Peyer's patch (tissue), 4 donors: ENCODE measurements around the gene OLA1. TPM values are rescaled to one million over a fixed set of nuclear protein-coding genes. Genes with fewer than 3 reads are reported as not detected.

Source experiments
- DNase-seq, 3 donors: peaks; one replicate each; pipeline ENCODE4 v3.0.0-alpha.2; 2017 to 2019
- H3K27ac ChIP-seq, 4 donors: fragments of 200-600 bp; sonication (generic); one replicate each; pipeline ENCODE4 v1.5.1; 2016 to 2019
- H3K27me3 ChIP-seq, 2 donors: fragments of 200-600 bp; sonication (generic); one replicate each; pipeline ENCODE4 v1.5.1; 2019
- H3K36me3 ChIP-seq, 3 donors: fragments of 200-600 bp; sonication (generic); one replicate each; pipeline ENCODE4 v1.5.1; 2016 to 2019
- H3K4me1 ChIP-seq, 4 donors: fragments of 200-600 bp; sonication (generic); one replicate each; pipeline ENCODE4 v1.5.1; 2016 to 2019
- H3K4me3 ChIP-seq, 4 donors: fragments of 200-600 bp; sonication (generic); 1 replicate in 3 of 4; 2 replicates in 1 of 4; pipeline ENCODE4 v1.5.1; 2016 to 2019; ENCODE audit warnings: mild to moderate bottlenecking in 1 of 4
- H3K9me3 ChIP-seq, 4 donors: fragments of 200-600 bp; sonication (generic); one replicate each; pipeline ENCODE4 v1.5.1; 2016 to 2019; ENCODE audit warnings: mild to moderate bottlenecking in 1 of 4
- POLR2A ChIP-seq, 2 donors: fragments of 450-650 bp; IDR thresholded peaks; one replicate each; pipeline ENCODE4 v1.5.1; 2017; ENCODE audit warnings: antibody characterized with exemption in 2 of 2, mild to moderate bottlenecking in 2 of 2, moderate library complexity in 2 of 2
- total RNA-seq, 4 donors: library from RNA; depleted of rRNA; stranded (reverse); fragments of >200 nt; gene quantifications; one replicate each; pipeline ENCODE4 v1.1.0, GENCODE V29; 2016
- TF ChIP-seq, protein P1 (sequence below), 6 experiments: fragments of 450-650 bp in 4 of 6; fragments of 200-600 bp in 2 of 6; sonication (generic) in 1 of 6; IDR thresholded peaks; one replicate each; pipeline ENCODE4 v1.5.1; 2017 to 2019; ENCODE audit warnings: antibody characterized with exemption in 6 of 6, mild to moderate bottlenecking in 3 of 6, moderate library complexity in 1 of 6

OLA1 gene
- total RNA-seq, 4 donors from 2014 or later, result 34.0 to 52.8 (median 35.5) TPM

DNA sequence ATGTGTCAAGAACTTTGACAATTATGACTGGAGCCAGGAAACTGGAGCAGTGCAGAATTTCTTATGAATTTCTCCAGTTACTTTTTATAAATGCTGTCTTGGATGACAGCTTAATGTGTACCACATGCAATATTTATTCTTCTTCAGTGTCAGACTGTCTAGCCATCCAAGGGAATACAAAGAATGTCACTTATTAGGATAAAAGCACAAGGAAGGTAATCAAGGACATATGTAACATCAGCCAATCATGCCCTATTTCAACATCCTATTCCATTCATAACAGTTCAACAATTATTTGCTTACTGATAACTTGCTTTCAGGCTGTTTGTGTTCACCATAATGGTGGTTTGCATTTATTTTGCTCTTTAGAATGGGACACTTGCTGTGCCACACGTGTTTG is 139.8 kb downstream of the OLA1 start:
- Histone ChIP-seq H3K27ac (no peak overlapping the region), H3K27me3 (no peaks in the 10 kb centered on the region), H3K36me3 (no peaks in the 10 kb centered on the region), H3K9me3 (no peaks in the 10 kb centered on the region), H3K4me3 (no peak overlapping the region), H3K4me1 (no peaks in the 10 kb centered on the region)
- no peak for DNase-seq
- TF ChIP-seq POLR2A (IDR thresholded peaks at IDR 0.05), result no peak
- TF ChIP-seq, protein P1, sequence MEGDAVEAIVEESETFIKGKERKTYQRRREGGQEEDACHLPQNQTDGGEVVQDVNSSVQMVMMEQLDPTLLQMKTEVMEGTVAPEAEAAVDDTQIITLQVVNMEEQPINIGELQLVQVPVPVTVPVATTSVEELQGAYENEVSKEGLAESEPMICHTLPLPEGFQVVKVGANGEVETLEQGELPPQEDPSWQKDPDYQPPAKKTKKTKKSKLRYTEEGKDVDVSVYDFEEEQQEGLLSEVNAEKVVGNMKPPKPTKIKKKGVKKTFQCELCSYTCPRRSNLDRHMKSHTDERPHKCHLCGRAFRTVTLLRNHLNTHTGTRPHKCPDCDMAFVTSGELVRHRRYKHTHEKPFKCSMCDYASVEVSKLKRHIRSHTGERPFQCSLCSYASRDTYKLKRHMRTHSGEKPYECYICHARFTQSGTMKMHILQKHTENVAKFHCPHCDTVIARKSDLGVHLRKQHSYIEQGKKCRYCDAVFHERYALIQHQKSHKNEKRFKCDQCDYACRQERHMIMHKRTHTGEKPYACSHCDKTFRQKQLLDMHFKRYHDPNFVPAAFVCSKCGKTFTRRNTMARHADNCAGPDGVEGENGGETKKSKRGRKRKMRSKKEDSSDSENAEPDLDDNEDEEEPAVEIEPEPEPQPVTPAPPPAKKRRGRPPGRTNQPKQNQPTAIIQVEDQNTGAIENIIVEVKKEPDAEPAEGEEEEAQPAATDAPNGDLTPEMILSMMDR (IDR thresholded peaks at IDR 0.05), result no peak

DNA sequence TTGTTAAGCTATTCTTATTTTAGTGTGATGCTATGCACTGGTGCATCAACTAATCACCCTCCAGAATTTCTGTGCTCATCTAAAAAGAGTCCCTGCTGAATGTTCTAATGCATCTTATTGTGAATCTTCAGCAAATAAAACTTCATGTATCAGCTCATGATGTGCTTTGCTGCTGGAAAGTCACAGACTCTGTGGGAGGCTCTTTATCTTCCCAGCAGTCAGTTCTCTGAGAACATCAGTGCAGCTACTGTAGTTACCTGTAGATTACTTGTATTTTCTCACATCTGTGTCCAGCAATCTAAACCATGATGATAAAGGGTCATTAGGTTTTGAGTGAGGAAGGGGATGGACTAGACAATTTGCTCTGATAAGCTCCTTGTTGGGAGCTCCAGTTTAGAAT is 141.6 kb downstream of the OLA1 start:
- H3K27me3 ChIP-seq, result no peaks in the 10 kb centered on the region
- no peaks in the 10 kb centered on the region for H3K9me3 ChIP-seq
- no peak overlapping the region for H3K27ac ChIP-seq
- H3K4me1 ChIP-seq, result no peaks in the 10 kb centered on the region
- H3K4me3 ChIP-seq, result no peak overlapping the region
- DNase-seq, result no peak
- no peaks in the 10 kb centered on the region for H3K36me3 ChIP-seq
- TF ChIP-seq, protein P1 (IDR thresholded peaks at IDR 0.05), result no peak
- TF ChIP-seq POLR2A (IDR thresholded peaks at IDR 0.05), result no peak

DNA sequence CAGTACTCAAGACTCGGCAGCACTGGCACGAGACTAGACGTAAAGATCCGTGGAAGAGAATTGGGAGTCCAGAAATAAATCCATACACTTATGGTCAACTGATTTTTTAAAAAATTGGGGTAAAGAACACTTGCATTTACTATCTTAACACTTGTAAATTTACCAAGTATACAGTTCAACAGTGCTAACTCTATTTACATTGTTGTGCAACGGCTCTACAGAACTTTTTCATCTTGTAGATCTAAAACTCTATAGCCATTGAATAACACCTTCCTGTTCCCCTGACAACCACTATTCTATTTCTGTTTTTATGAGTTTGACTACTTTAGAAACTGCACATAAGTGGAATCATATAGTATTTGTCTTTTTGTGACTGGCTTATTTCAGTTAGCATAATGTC is 153.8 kb downstream of the OLA1 start:
- Histone ChIP-seq H3K27ac (no peak overlapping the region), H3K9me3 (no peaks in the 10 kb centered on the region), H3K4me3 (no peak overlapping the region), H3K4me1 (no peaks in the 10 kb centered on the region), H3K36me3 (no peaks in the 10 kb centered on the region), H3K27me3 (no peaks in the 10 kb centered on the region)
- DNase-seq, result no peak
- TF ChIP-seq POLR2A (IDR thresholded peaks at IDR 0.05), result no peak
- TF ChIP-seq, protein P1 (IDR thresholded peaks at IDR 0.05), result no peak

DNA sequence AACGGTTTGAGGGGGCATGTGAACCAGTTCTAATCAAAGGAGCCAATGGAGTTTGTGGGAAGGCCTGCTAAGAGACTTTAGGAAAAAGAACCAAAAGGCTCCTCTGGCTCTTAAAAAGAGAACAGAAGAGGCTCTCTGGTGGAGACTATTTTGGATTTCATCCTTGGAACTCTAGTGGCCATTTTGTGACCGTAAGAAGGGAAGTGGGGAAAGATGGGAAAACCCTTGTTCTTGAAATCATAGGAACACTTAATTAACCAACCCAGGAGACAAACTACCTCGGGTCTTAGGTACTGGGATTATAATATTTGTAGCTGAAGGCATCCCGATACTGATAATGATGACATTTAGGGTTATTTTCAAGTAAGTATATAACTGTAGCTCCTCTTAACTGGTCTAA is 157.9 kb downstream of the OLA1 start:
- no peaks in the 10 kb centered on the region for H3K27me3 ChIP-seq
- H3K4me3 ChIP-seq, result no peak overlapping the region
- DNase-seq, result no peak
- no peak overlapping the region for H3K27ac ChIP-seq
- H3K9me3 ChIP-seq, result no peaks in the 10 kb centered on the region
- H3K4me1 ChIP-seq, result no peaks in the 10 kb centered on the region
- H3K36me3 ChIP-seq, result no peaks in the 10 kb centered on the region
- TF ChIP-seq, protein P1 (IDR thresholded peaks at IDR 0.05), result no peak

DNA sequence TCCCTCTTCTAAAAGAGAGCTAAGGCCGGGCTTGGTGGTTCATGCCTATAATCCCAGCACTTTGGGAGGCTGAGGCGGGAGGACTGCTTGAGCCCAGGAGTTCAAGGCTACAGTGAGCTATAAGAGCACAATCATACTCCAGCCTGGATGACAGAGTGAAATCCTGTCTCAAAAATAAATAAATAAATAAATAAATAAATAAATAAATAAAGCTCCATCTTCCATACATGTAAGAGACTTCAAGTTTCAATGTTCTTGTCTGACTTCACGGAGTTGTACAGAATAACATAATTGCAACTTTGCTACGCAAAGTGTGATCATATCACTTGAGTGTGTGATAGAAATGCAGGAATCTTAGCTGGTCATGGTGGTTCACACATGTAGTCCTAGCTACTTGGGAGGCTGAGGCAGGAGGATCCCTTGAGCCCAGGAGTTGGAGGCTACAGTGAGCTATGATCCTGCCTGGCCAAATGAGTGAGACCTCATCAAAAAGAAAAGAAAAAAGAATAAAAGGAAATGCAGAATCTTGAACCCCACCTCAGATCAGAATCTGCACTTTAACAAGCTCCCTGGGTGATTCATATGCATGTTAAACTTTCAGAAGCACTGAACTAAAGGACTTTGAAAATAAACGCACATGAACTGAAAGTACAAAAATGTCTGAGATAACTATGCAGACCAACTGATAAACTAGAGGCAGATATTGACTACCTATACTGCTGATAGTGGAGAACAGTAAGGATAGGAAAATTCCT is 159.4 kb downstream of the OLA1 start:
- Histone ChIP-seq H3K4me1 (no peaks in the 10 kb centered on the region), H3K4me3 (no peak overlapping the region), H3K27me3 (no peaks in the 10 kb centered on the region), H3K36me3 (no peaks in the 10 kb centered on the region), H3K27ac (no peak overlapping the region), H3K9me3 (no peaks in the 10 kb centered on the region)
- no peak for DNase-seq
- TF ChIP-seq, protein P1 (IDR thresholded peaks at IDR 0.05), result no peak
- TF ChIP-seq POLR2A (IDR thresholded peaks at IDR 0.05), result no peak
